Measurements from ENCODE around the gene CKS2. TPM values are rescaled to one million over a fixed set of nuclear protein-coding genes. Genes with fewer than 3 reads are reported as not detected.
"Not testable (repeated sequence)": the region's sequence is repeated elsewhere in the genome, so short reads cannot be mapped to it uniquely, and the experiment has no call there.

CKS2 gene
- 167 and 176 TPM in 2 replicates for total RNA-seq

DNA sequence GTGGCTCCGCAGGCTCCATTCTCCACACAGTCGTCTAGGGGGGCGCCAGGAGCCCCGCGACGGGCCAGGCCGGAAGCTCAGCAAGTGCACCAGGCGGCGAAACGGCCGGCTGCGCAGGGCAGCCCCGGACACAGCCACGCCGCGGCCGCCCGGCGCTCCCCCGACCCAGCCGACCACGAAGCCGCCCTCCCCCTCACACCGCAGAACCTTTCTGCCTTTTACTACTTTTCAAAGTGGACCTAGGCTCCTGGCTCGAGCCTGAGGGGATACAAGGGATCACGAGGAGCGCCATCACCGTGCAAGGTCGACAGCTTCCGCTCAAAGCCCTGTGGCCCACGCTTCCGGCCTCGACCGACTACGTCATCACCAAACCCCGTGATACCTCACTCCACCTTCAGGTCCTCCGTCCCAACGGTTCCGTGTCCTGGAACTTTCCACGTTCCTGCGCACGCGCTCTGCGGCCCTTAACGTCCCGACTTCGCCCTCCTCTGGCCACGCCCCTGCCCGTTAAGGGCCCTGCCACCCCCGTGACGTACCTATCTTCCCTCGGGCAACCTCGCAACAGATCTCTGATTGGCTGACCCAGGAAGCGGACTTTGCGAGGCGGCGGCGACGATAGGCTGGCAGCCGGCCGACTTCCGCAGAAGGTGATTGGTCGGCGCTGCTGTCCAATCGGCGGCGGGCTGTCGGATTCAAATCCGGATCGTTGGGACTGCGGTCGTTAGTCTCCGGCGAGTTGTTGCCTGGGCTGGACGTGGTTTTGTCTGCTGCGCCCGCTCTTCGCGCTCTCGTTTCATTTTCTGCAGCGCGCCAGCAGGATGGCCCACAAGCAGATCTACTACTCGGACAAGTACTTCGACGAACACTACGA lies at the start of gene CKS2:
Gene CKS2 (plus strand): TSS at position 721 of the 871 bp plus-strand sequence. CDS start 98 bp downstream, at position 819.
- H3K4me1 Mint-ChIP-seq = peaks cover 30% of the 10 kb centered on the region
- peaks cover 44% of the 10 kb centered on the region for H3K36me3 Mint-ChIP-seq (ENCODE audit: low read depth)
- H3K4me3 Mint-ChIP-seq = peak within 1 kb of the TSS; percentile 94
- DNase-seq = peak; percentile 100
- H3K27me3 Mint-ChIP-seq = peaks cover 4% of the 10 kb centered on the region
- peak within 1 kb of the TSS; percentile 100 for H3K27ac Mint-ChIP-seq
- intact Hi-C loops (cut with micrococcal nuclease) = loop anchor here (1.0 to 10.0 kb wide), 5 partner anchors 8 to 434 kb away; partner anchors contain the start of gene SECISBP2
- H3K9me3 Mint-ChIP-seq = no peaks in the 10 kb centered on the region

GRCh38 chr9:89273528-89274279 lies 37.3 kb upstream of the CKS2 start:
- Mint-ChIP-seq H3K4me1 (peaks cover 13% of the 10 kb centered on the region), H3K27ac (no peak overlapping the region), H3K36me3 (ENCODE audit: low read depth) (peaks cover 7% of the 10 kb centered on the region), H3K4me3 (no peak overlapping the region), H3K9me3 (peaks cover 25% of the 10 kb centered on the region), H3K27me3 (peaks cover 19% of the 10 kb centered on the region)
- no peak for DNase-seq
- intact Hi-C loops (cut with micrococcal nuclease) = loop anchor here (10.0 kb wide), 1 partner anchor 679 kb away; no protein-coding TSS in a partner anchor

DNA sequence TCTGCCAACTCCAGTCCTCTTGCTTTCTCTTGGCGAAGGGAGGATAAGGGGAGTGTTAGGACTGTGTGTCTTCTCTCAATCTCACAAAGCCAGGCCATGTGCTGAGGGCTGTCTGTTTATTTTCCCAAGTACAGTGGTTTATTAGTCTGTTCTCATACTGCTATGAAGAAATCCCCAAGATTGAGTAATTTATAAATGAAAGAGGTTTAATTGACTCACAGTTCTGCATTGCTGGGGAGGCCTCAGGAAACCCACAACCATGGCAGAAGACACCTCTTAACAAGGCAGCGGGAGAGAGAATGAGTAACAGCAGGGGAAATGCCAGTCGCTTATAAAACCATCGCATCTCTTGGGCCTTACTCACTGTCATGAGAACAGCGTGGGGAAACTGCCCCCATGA lies 36.2 kb upstream of the CKS2 start:
- H3K27me3 Mint-ChIP-seq = peaks cover 15% of the 10 kb centered on the region
- intact Hi-C loops (cut with micrococcal nuclease) = loop anchor here (5.0 to 10.0 kb wide), 2 partner anchors 680 to 1323 kb away; no protein-coding TSS in a partner anchor
- H3K9me3 Mint-ChIP-seq = peaks cover 25% of the 10 kb centered on the region
- H3K4me3 Mint-ChIP-seq = no peak overlapping the region
- DNase-seq = no peak
- no peak overlapping the region for H3K27ac Mint-ChIP-seq
- peaks cover 7% of the 10 kb centered on the region for H3K36me3 Mint-ChIP-seq (ENCODE audit: low read depth)
- H3K4me1 Mint-ChIP-seq = peaks cover 20% of the 10 kb centered on the region

DNA sequence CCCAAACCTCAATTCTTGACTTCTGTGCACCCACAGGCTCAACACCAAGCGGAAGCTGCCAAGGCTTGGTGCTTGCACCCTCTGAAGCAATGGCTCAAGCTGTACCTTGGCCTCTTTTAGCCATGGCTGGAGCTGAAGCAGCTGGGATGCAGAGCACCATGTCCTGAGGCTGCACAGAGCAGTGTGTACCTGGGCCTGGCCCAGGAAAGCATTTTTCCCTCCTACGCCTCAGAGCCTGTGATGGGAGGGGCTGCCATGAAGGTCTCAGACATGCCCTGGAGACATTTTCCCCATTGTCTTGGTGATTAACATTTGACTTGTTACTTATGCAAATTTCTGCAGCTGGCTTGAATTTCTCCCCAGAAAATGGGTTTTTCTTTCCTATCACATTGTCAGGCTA lies 35.0 kb upstream of the CKS2 start:
- H3K27ac Mint-ChIP-seq; H3K27me3 Mint-ChIP-seq; H3K36me3 Mint-ChIP-seq (ENCODE audit: low read depth); H3K4me3 Mint-ChIP-seq: not testable (repeated sequence)
- peaks cover 25% of the 10 kb centered on the region for H3K9me3 Mint-ChIP-seq
- intact Hi-C loops (cut with micrococcal nuclease) = loop anchor here (2.0 to 10.0 kb wide), 3 partner anchors 95 to 1324 kb away; no protein-coding TSS in a partner anchor
- peaks cover 21% of the 10 kb centered on the region for H3K4me1 Mint-ChIP-seq
- DNase-seq = peak; percentile 43

- Mint-ChIP-seq H3K36me3 (ENCODE audit: low read depth) (peaks cover 7% of the 10 kb centered on the region), H3K9me3 (peaks cover 22% of the 10 kb centered on the region), H3K4me3 (no peak overlapping the region), H3K27me3 (peaks cover 8% of the 10 kb centered on the region), H3K4me1 (peaks cover 21% of the 10 kb centered on the region), H3K27ac (no peak overlapping the region)
- DNase-seq = peak; percentile 69
- intact Hi-C loops (cut with micrococcal nuclease) = loop anchor here (2.0 to 10.0 kb wide), 3 partner anchors 96 to 1325 kb away; no protein-coding TSS in a partner anchor
These were observed 34.0 kb upstream of the CKS2 start for GRCh38 chr9:89277043-89277442.

- peaks cover 7% of the 10 kb centered on the region for H3K36me3 Mint-ChIP-seq (ENCODE audit: low read depth)
- H3K4me3 Mint-ChIP-seq = no peak overlapping the region
- H3K4me1 Mint-ChIP-seq = peaks cover 21% of the 10 kb centered on the region
- H3K9me3 Mint-ChIP-seq = peaks cover 22% of the 10 kb centered on the region
- H3K27ac Mint-ChIP-seq = no peak overlapping the region
- peaks cover 9% of the 10 kb centered on the region for H3K27me3 Mint-ChIP-seq
- DNase-seq = peak; percentile 83
- intact Hi-C loops (cut with micrococcal nuclease) = loop anchor here (2.0 to 10.0 kb wide), 3 partner anchors 97 to 1325 kb away; no protein-coding TSS in a partner anchor
These were observed 33.5 kb upstream of the CKS2 start for GRCh38 chr9:89277454-89277853.

- no peak for DNase-seq
- intact Hi-C loops (cut with micrococcal nuclease) = loop anchor here (5.0 to 10.0 kb wide), 2 partner anchors 684 to 1326 kb away; no protein-coding TSS in a partner anchor
- H3K27me3 Mint-ChIP-seq = peaks cover 7% of the 10 kb centered on the region
- peaks cover 7% of the 10 kb centered on the region for H3K36me3 Mint-ChIP-seq (ENCODE audit: low read depth)
- no peak overlapping the region for H3K4me3 Mint-ChIP-seq
- peaks cover 16% of the 10 kb centered on the region for H3K9me3 Mint-ChIP-seq
- no peak overlapping the region for H3K27ac Mint-ChIP-seq
- peaks cover 21% of the 10 kb centered on the region for H3K4me1 Mint-ChIP-seq
These were observed 32.4 kb upstream of the CKS2 start for GRCh38 chr9:89278551-89278950.

DNA sequence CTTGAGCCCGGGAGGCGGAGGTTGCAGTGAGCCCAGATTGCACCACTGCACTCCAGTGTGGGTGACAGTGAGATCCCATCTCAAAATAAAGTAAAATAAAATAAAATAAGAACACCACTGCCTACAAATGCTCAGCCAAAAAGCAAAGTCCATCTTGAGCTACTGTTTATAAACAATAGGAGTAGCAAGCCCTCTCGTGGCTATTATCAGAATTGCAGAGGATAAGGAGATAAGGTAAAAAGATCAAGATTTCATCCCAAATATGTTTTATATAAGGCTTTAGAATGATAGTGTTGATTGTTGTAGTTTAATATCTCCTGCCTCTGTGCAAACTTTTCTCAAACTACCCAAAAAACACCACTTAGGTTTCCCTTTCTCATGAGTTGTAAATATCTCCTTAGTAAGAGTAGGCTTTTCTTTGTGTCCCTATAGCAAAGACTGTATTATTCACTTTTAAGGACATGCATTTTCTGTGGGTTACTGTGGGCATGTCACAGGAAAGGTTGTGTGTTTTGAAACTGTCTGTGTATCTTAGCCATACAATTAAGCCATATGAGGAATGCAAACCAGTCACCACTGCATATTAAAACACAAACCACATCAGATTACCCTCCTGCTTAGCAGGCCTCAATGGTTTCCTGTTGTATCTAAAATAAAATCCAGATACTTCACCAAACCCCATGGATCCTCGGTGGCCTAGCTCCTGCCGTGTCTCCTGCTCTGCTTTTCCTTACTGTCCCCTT lies 31.8 kb upstream of the CKS2 start:
- Mint-ChIP-seq H3K36me3 (ENCODE audit: low read depth) (peaks cover 6% of the 10 kb centered on the region), H3K27me3 (peaks cover 7% of the 10 kb centered on the region), H3K27ac (no peak overlapping the region), H3K4me3 (no peak overlapping the region), H3K9me3 (peaks cover 11% of the 10 kb centered on the region), H3K4me1 (peaks cover 21% of the 10 kb centered on the region)
- DNase-seq = peak; percentile 75
- intact Hi-C loops (cut with micrococcal nuclease) = loop anchor here (5.0 to 10.0 kb wide), 2 partner anchors 684 to 1327 kb away; no protein-coding TSS in a partner anchor

GRCh38 chr9:89281106-89281505 lies 29.9 kb upstream of the CKS2 start:
- intact Hi-C loops (cut with micrococcal nuclease) = no loop called here
- Mint-ChIP-seq H3K4me3 (no peak overlapping the region), H3K27me3 (peaks cover 7% of the 10 kb centered on the region), H3K9me3 (no peaks in the 10 kb centered on the region), H3K27ac (no peak overlapping the region), H3K4me1 (peaks cover 21% of the 10 kb centered on the region), H3K36me3 (ENCODE audit: low read depth) (peaks cover 2% of the 10 kb centered on the region)
- peak; percentile 48 for DNase-seq

DNA sequence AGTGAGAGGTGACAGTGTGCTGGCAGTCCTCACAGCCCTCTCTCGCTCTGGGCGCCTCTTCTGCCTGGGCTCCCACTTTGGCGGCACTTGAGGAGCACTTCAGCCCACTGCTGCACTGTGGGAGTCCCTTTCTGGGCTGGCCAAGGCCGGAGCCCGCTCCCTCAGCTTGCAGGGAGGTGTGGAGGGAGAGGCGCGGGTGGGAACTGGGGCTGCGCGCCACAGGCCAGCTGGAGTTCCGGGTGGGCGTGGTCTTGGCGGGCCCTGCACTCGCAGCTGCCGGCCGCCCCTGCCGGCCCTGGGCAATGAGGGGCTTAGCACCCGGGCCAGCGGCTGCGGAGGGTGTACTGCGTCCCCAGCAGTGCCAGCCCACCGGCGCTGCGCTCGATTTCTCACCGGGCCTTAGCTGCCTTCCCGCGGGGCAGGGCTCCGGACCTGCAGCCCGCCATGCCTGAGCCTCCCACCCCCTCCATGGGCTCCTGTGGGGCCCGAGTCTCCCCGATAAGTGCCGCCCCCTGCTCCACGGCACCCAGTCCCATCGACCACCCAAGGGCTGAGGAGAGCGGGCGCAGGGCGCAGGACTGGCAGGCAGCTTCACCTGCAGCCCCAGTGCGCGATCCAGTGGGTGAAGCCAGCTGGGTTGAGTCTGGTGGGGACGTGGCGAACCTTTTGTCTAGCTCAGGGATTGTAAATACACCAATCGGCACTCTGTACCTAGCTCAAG lies 28.6 kb upstream of the CKS2 start:
- H3K9me3 Mint-ChIP-seq; H3K27me3 Mint-ChIP-seq; H3K4me3 Mint-ChIP-seq; intact Hi-C loops (cut with micrococcal nuclease); H3K27ac Mint-ChIP-seq; H3K36me3 Mint-ChIP-seq (ENCODE audit: low read depth): not testable (repeated sequence)
- H3K4me1 Mint-ChIP-seq = peaks cover 11% of the 10 kb centered on the region
- peak; percentile 61 for DNase-seq

GRCh38 chr9:89284076-89284475 lies 26.9 kb upstream of the CKS2 start:
- intact Hi-C loops (cut with micrococcal nuclease) = no loop called here

GRCh38 chr9:89291741-89292140 lies 19.3 kb upstream of the CKS2 start:
- intact Hi-C loops (cut with micrococcal nuclease) = no loop called here
- Mint-ChIP-seq H3K4me3 (no peak overlapping the region), H3K4me1 (no peaks in the 10 kb centered on the region), H3K27me3 (peaks cover 9% of the 10 kb centered on the region), H3K36me3 (ENCODE audit: low read depth) (no peaks in the 10 kb centered on the region), H3K27ac (no peak overlapping the region), H3K9me3 (peaks cover 8% of the 10 kb centered on the region)
- DNase-seq = peak; percentile 34

More at GRCh38 chr9:89284076-89284475, 26.9 kb upstream of the CKS2 start:
- Mint-ChIP-seq H3K27ac (no peak overlapping the region), H3K4me3 (no peak overlapping the region), H3K27me3 (peaks cover 7% of the 10 kb centered on the region), H3K9me3 (no peaks in the 10 kb centered on the region), H3K36me3 (ENCODE audit: low read depth) (no peaks in the 10 kb centered on the region), H3K4me1 (peaks cover 8% of the 10 kb centered on the region)
- DNase-seq = peak; percentile 53
